Activated naive CD8-positive, alpha-beta T cell treated with anti-CD3 and anti-CD28 coated beads, Interleukin-2, amount 50 U/mL, for 24 hours (primary cell): ENCODE data around the gene TTC34.

ENCODE experiments used
- ATAC-seq: fragments of 150-1000 bp; cut with Tn5 transposase; one replicate; pipeline ENCODE4 v1.10.0; 2021
- DNase-seq: peaks from one replicate; pipeline ENCODE4 v3.0.0; 2021
- H3K27ac Mint-ChIP-seq: one replicate; pipeline ENCODE4 v1.8.0; 2021; ENCODE audit warnings: mild to moderate bottlenecking, mixed read lengths
- H3K27me3 Mint-ChIP-seq: one replicate; pipeline ENCODE4 v1.8.0; 2021; ENCODE audit warnings: mixed read lengths
- H3K36me3 Mint-ChIP-seq: one replicate; pipeline ENCODE4 v1.8.0; 2021; ENCODE audit warnings: low read depth, mixed read lengths
- H3K4me1 Mint-ChIP-seq: one replicate; pipeline ENCODE4 v1.8.0; 2021; ENCODE audit warnings: mixed read lengths
- H3K4me3 Mint-ChIP-seq: one replicate; pipeline ENCODE4 v1.8.0; 2021; ENCODE audit warnings: mild to moderate bottlenecking, moderate library complexity, mixed read lengths
- H3K9me3 Mint-ChIP-seq: one replicate; pipeline ENCODE4 v1.8.0; 2021; ENCODE audit warnings: mixed read lengths

TTC34 gene

GRCh38 chr1:2597441-2598328, 203.8 kb downstream of the TTC34 start:
- Mint-ChIP-seq H3K27me3 (peaks cover 3% of the 10 kb centered on the region), H3K4me1 (peaks cover 1% of the 10 kb centered on the region), H3K9me3 (peaks cover 4% of the 10 kb centered on the region), H3K4me3 (no peak overlapping the region), H3K27ac (no peak overlapping the region), H3K36me3 (no peaks in the 10 kb centered on the region)
- DNase-seq (no peak), ATAC-seq (no peak)

- Mint-ChIP-seq H3K27ac (no peak overlapping the region), H3K4me3 (no peak overlapping the region), H3K27me3 (no peaks in the 10 kb centered on the region), H3K9me3 (peaks cover 4% of the 10 kb centered on the region), H3K36me3 (no peaks in the 10 kb centered on the region), H3K4me1 (peaks cover 2% of the 10 kb centered on the region)
- DNase-seq (no peak), ATAC-seq (no peak)
Measured at GRCh38 chr1:2596530-2597333, 204.8 kb downstream of the TTC34 start.

- Mint-ChIP-seq H3K4me1 (peaks cover 2% of the 10 kb centered on the region), H3K27me3 (no peaks in the 10 kb centered on the region), H3K36me3 (no peaks in the 10 kb centered on the region), H3K9me3 (peaks cover 4% of the 10 kb centered on the region), H3K4me3 (no peak overlapping the region), H3K27ac (no peak overlapping the region)
- ATAC-seq (no peak), DNase-seq (no peak)
Measured at GRCh38 chr1:2595812-2596529, 205.5 kb downstream of the TTC34 start.

- Mint-ChIP-seq H3K27me3 (no peaks in the 10 kb centered on the region), H3K4me3 (no peak overlapping the region), H3K36me3 (no peaks in the 10 kb centered on the region), H3K27ac (no peak overlapping the region), H3K4me1 (peaks cover 2% of the 10 kb centered on the region), H3K9me3 (peaks cover 4% of the 10 kb centered on the region)
- DNase-seq (no peak), ATAC-seq (no peak)
Measured at GRCh38 chr1:2595261-2595811, 206.2 kb downstream of the TTC34 start.

- H3K27me3 Mint-ChIP-seq, result no peaks in the 10 kb centered on the region
- H3K27ac Mint-ChIP-seq, result no peak overlapping the region
- peaks cover 4% of the 10 kb centered on the region for H3K9me3 Mint-ChIP-seq
- no peak for ATAC-seq
- H3K36me3 Mint-ChIP-seq, result no peaks in the 10 kb centered on the region
- DNase-seq, result no peak
- no peak overlapping the region for H3K4me3 Mint-ChIP-seq
- H3K4me1 Mint-ChIP-seq, result peaks cover 2% of the 10 kb centered on the region
Measured at GRCh38 chr1:2594641-2595131, 206.8 kb downstream of the TTC34 start.

GRCh38 chr1:2594001-2594640, 207.4 kb downstream of the TTC34 start:
- DNase-seq (no peak), ATAC-seq (no peak)
- Mint-ChIP-seq H3K9me3 (peaks cover 4% of the 10 kb centered on the region), H3K27ac (no peak overlapping the region), H3K36me3 (no peaks in the 10 kb centered on the region), H3K4me3 (no peak overlapping the region), H3K27me3 (no peaks in the 10 kb centered on the region), H3K4me1 (peaks cover 2% of the 10 kb centered on the region)

GRCh38 chr1:2593251-2593878, 208.1 kb downstream of the TTC34 start:
- DNase-seq (no peak), ATAC-seq (no peak)
- Mint-ChIP-seq H3K4me3 (no peak overlapping the region), H3K27ac (no peak overlapping the region), H3K4me1 (peaks cover 2% of the 10 kb centered on the region), H3K9me3 (no peaks in the 10 kb centered on the region), H3K27me3 (no peaks in the 10 kb centered on the region), H3K36me3 (no peaks in the 10 kb centered on the region)

- H3K9me3 Mint-ChIP-seq, result no peaks in the 10 kb centered on the region
- ATAC-seq, result no peak
- H3K27me3 Mint-ChIP-seq, result no peaks in the 10 kb centered on the region
- H3K36me3 Mint-ChIP-seq, result no peaks in the 10 kb centered on the region
- H3K4me1 Mint-ChIP-seq, result peaks cover 2% of the 10 kb centered on the region
- H3K27ac Mint-ChIP-seq, result no peak overlapping the region
- no peak for DNase-seq
- H3K4me3 Mint-ChIP-seq, result no peak overlapping the region
Measured at GRCh38 chr1:2592672-2593071, 208.8 kb downstream of the TTC34 start.

- no peaks in the 10 kb centered on the region for H3K27me3 Mint-ChIP-seq
- DNase-seq (no peak), ATAC-seq (no peak)
- H3K4me1 Mint-ChIP-seq, result peaks cover 2% of the 10 kb centered on the region
- H3K9me3 Mint-ChIP-seq, result no peaks in the 10 kb centered on the region
- no peak overlapping the region for H3K27ac Mint-ChIP-seq
- H3K4me3 Mint-ChIP-seq, result no peak overlapping the region
- H3K36me3 Mint-ChIP-seq, result no peaks in the 10 kb centered on the region
Measured at GRCh38 chr1:2591581-2592261, 209.8 kb downstream of the TTC34 start.

GRCh38 chr1:2591233-2591580, 210.3 kb downstream of the TTC34 start:
- H3K27ac Mint-ChIP-seq, result no peak overlapping the region
- peaks cover 2% of the 10 kb centered on the region for H3K4me1 Mint-ChIP-seq
- H3K4me3 Mint-ChIP-seq, result no peak overlapping the region
- ATAC-seq (no peak), DNase-seq (no peak)
- no peaks in the 10 kb centered on the region for H3K27me3 Mint-ChIP-seq
- H3K36me3 Mint-ChIP-seq, result no peaks in the 10 kb centered on the region
- no peaks in the 10 kb centered on the region for H3K9me3 Mint-ChIP-seq

GRCh38 chr1:2590233-2591141, 211.0 kb downstream of the TTC34 start:
- Mint-ChIP-seq H3K9me3 (no peaks in the 10 kb centered on the region), H3K36me3 (no peaks in the 10 kb centered on the region), H3K27me3 (no peaks in the 10 kb centered on the region), H3K4me3 (no peak overlapping the region), H3K27ac (no peak overlapping the region), H3K4me1 (peaks cover 3% of the 10 kb centered on the region)
- DNase-seq, result no peak
- no peak for ATAC-seq

- ATAC-seq, result no peak
- Mint-ChIP-seq H3K27me3 (no peaks in the 10 kb centered on the region), H3K4me1 (peaks cover 10% of the 10 kb centered on the region), H3K4me3 (no peak overlapping the region), H3K9me3 (no peaks in the 10 kb centered on the region), H3K27ac (no peak overlapping the region), H3K36me3 (no peaks in the 10 kb centered on the region)
- no peak for DNase-seq
Measured at GRCh38 chr1:2589431-2590232, 211.9 kb downstream of the TTC34 start.
